T-helper 2 cell treated with Interferon-gamma antibody and Interleukin-4, amounts not matched to agents 5 μg/mL and 100 μg/mL, for 36 hours (primary cell): Measurements from ENCODE around the gene PLPP2.

Experiments
- DNase-seq: peaks from one replicate; pipeline ENCODE4 v3.0.0; 2021; ENCODE audit warnings: low spot score
- H3K27ac Mint-ChIP-seq: one replicate; pipeline ENCODE4 v1.8.0; 2021; ENCODE audit warnings: mild to moderate bottlenecking, mixed read lengths
- H3K27me3 Mint-ChIP-seq: one replicate; pipeline ENCODE4 v1.8.0; 2021; ENCODE audit warnings: low read depth, mixed read lengths
- H3K36me3 Mint-ChIP-seq: one replicate; pipeline ENCODE4 v1.8.0; 2021; ENCODE audit warnings: low read depth, mixed read lengths
- H3K4me1 Mint-ChIP-seq: one replicate; pipeline ENCODE4 v1.8.0; 2021; ENCODE audit warnings: low read depth, mixed read lengths
- H3K4me3 Mint-ChIP-seq: one replicate; pipeline ENCODE4 v1.8.0; 2022; ENCODE audit warnings: mild to moderate bottlenecking, moderate library complexity, mixed read lengths
- H3K9me3 Mint-ChIP-seq: one replicate; pipeline ENCODE4 v1.8.0; 2021; ENCODE audit warnings: mixed read lengths

The PLPP2 gene

DNA sequence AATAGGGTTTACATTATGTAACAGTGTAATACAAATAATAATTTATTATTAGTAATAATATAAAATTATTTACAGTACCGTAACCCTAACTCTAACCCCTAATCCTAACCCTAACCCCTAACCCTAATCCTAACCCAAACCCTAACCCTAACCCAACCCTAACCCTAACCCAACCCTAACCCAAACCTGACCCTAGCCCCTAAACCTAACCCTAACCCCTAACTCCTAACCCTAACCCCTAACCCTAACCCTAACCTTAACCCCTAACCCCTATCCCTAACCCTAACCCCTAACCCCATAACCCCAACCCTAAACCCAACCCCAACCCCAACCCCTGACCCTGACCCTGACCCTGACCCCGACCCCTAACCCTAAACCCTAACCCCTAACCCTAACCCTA is 45.7 kb downstream of the PLPP2 start:
- no peaks in the 10 kb centered on the region for H3K9me3 Mint-ChIP-seq
- no peak for DNase-seq
- no peak overlapping the region for H3K27ac Mint-ChIP-seq
- no peak overlapping the region for H3K4me3 Mint-ChIP-seq
- H3K36me3 Mint-ChIP-seq, result no peaks in the 10 kb centered on the region
- peaks cover 3% of the 10 kb centered on the region for H3K27me3 Mint-ChIP-seq
- no peaks in the 10 kb centered on the region for H3K4me1 Mint-ChIP-seq
